CD14-positive monocyte (primary cell): ENCODE data around the gene ARHGAP45. TPM values are rescaled to one million over a fixed set of nuclear protein-coding genes. Genes with fewer than 3 reads are reported as not detected.

Source experiments
- DNase-seq, 3 donors: peaks; one replicate each; pipeline ENCODE4 v3.0.0-alpha.2; 2011 to 2022
- H2AFZ ChIP-seq: 2 replicates; pipeline ENCODE4 v1.6.0; 2012; ENCODE audit warnings: mild to moderate bottlenecking, low read depth, low read length, inconsistent platforms; ENCODE audit not compliant: insufficient read depth, poor library complexity, severe bottlenecking
- H3K27ac ChIP-seq, 2 donors: 1 replicate in 1 of 2; 2 replicates in 1 of 2; pipeline ENCODE4 v1.5.1; 2012 to 2013; ENCODE audit warnings: low read length in 2 of 2, control low read depth in 1 of 2, inconsistent platforms in 1 of 2, low read depth in 1 of 2, mild to moderate bottlenecking in 1 of 2
- H3K27me3 ChIP-seq, 2 donors: one replicate each; pipeline versions ENCODE4 v1.6.0 to v1.6.1; 2011 to 2013; ENCODE audit warnings: low read length in 2 of 2; ENCODE audit not compliant: control insufficient read depth in 2 of 2, insufficient read depth in 2 of 2
- H3K36me3 ChIP-seq, 2 donors: replicated peaks in 1 of 2; 1 replicate in 1 of 2; 2 replicates in 1 of 2; pipeline versions ENCODE4 v1.5.1 to v1.6.1; 2012 to 2013; ENCODE audit warnings: low read length in 2 of 2, control low read depth in 1 of 2, inconsistent platforms in 1 of 2, mild to moderate bottlenecking in 1 of 2; ENCODE audit not compliant: insufficient read depth in 2 of 2, control insufficient read depth in 1 of 2
- H3K4me1 ChIP-seq, 2 donors: 1 replicate in 1 of 2; 2 replicates in 1 of 2; pipeline versions ENCODE4 v1.5.1 to v1.6.1; 2012 to 2013; ENCODE audit warnings: low read length in 2 of 2, control low read depth in 1 of 2, inconsistent platforms in 1 of 2, mild to moderate bottlenecking in 1 of 2, moderate library complexity in 1 of 2; ENCODE audit not compliant: insufficient read depth in 2 of 2, control insufficient read depth in 1 of 2
- H3K4me2 ChIP-seq: replicated peaks from 2 replicates; pipeline ENCODE3; 2012; ENCODE audit warnings: low read length, moderate library complexity, mild to moderate bottlenecking; ENCODE audit not compliant: poor library complexity, severe bottlenecking; ENCODE audit errors: extremely low read depth
- H3K4me3 ChIP-seq, 3 experiments: fragments of 200-600 bp in 1 of 3; sonication (generic) in 1 of 3; replicated peaks in 1 of 3; 1 replicate in 2 of 3; 2 replicates in 1 of 3; pipeline ENCODE4 v1.5.1; 2011 to 2013; ENCODE audit warnings: low read length in 3 of 3, mild to moderate bottlenecking in 3 of 3, control low read depth in 2 of 3, low read depth in 2 of 3, inconsistent platforms in 1 of 3, moderate library complexity in 1 of 3
- H3K79me2 ChIP-seq: 2 replicates; pipeline ENCODE4 v1.6.0; 2012; ENCODE audit warnings: mild to moderate bottlenecking, control low read depth, inconsistent platforms, low read length, moderate library complexity; ENCODE audit not compliant: insufficient read depth
- H3K9ac ChIP-seq: 2 replicates; pipeline ENCODE4 v1.6.0; 2017; ENCODE audit warnings: low read length, mild to moderate bottlenecking; ENCODE audit not compliant: insufficient read depth, poor library complexity, severe bottlenecking
- H3K9me3 ChIP-seq, 2 donors: replicated peaks in 1 of 2; 1 replicate in 1 of 2; 2 replicates in 1 of 2; pipeline versions ENCODE4 v1.5.1 to v1.6.1; 2012 to 2013; ENCODE audit warnings: low read length in 2 of 2, control low read depth in 1 of 2; ENCODE audit not compliant: control insufficient read depth in 1 of 2, insufficient read depth in 1 of 2
- H4K20me1 ChIP-seq: 2 replicates; pipeline ENCODE4 v1.6.0; 2012; ENCODE audit warnings: mild to moderate bottlenecking, low read length, control low read depth, moderate library complexity; ENCODE audit not compliant: insufficient read depth
- H3K27ac Mint-ChIP-seq, 7 donors: one replicate each; pipeline ENCODE4 v1.8.0; 2020; ENCODE audit warnings: mild to moderate bottlenecking in 7 of 7, mixed read lengths in 7 of 7, moderate library complexity in 6 of 7, inconsistent platforms in 2 of 7
- H3K27me3 Mint-ChIP-seq, 3 donors: one replicate each; pipeline ENCODE4 v1.8.0; 2021 to 2022; ENCODE audit warnings: low read depth in 3 of 3, mild to moderate bottlenecking in 3 of 3, mixed read lengths in 3 of 3, moderate library complexity in 3 of 3, inconsistent platforms in 1 of 3
- H3K36me3 Mint-ChIP-seq, 2 donors: one replicate each; pipeline ENCODE4 v1.8.0; 2020; ENCODE audit warnings: mixed read lengths in 2 of 2, inconsistent platforms in 1 of 2, mild to moderate bottlenecking in 1 of 2
- H3K4me1 Mint-ChIP-seq: one replicate; pipeline ENCODE4 v1.8.0; 2020; ENCODE audit warnings: mild to moderate bottlenecking, mixed read lengths
- H3K4me3 Mint-ChIP-seq, 2 donors: one replicate each; pipeline ENCODE4 v1.8.0; 2020; ENCODE audit warnings: mild to moderate bottlenecking in 2 of 2, mixed read lengths in 2 of 2, moderate library complexity in 1 of 2
- H3K9me3 Mint-ChIP-seq, 7 donors: one replicate each; pipeline ENCODE4 v1.8.0; 2020 to 2022; ENCODE audit warnings: mixed read lengths in 7 of 7, mild to moderate bottlenecking in 6 of 7, moderate library complexity in 6 of 7, inconsistent platforms in 2 of 7
- CTCF ChIP-seq: fragments of 200-600 bp; IDR thresholded peaks from one replicate; pipeline ENCODE4 v1.8.0; 2022; ENCODE audit warnings: antibody characterized with exemption, mild to moderate bottlenecking
- WGBS: methylation state at CpG from one replicate; pipeline ENCODE4 v1.1.5; 2013; ENCODE audit warnings: missing lambda C conversion rate; ENCODE audit not compliant: insufficient coverage; 5-methylcytosine and 5-hydroxymethylcytosine counted together
- intact Hi-C, 2 donors: fragments of 100-400 bp; cut with micrococcal nuclease; formaldehyde crosslinking; loops; one replicate each; pipeline versions ENCODE4 v1.15.0 to v1.15.1; 2023
- polyA plus RNA-seq, 3 donors: library from polyadenylated mRNA; depleted of rRNA in 1 of 3; unstranded in 2 of 3; stranded (reverse) in 1 of 3; fragments of 300-500 nt in 2 of 3; fragments of >200 nt in 1 of 3; fragmentation: Illumina TruSeq in 2 of 3; gene quantifications; 1 replicate in 2 of 3; 2 replicates in 1 of 3; pipeline ENCODE4 v1.2.3, GENCODE V29; 2012 to 2021

Gene ARHGAP45
- polyA plus RNA-seq, 3 donors = 108 to 308 (median 137) TPM

- Mint-ChIP-seq H3K9me3 (no peaks in the 10 kb centered on the region), H3K4me1 (peaks cover 58% of the 10 kb centered on the region), H3K27me3 (no peaks in the 10 kb centered on the region), H3K27ac (peak overlapping the region; percentile 84 to 95 (median 89)), H3K36me3 (peaks cover 49 to 91% of the 10 kb centered on the region in 2 donors), H3K4me3 (peak overlapping the region; percentile 60 to 63)
- Histone ChIP-seq H3K4me3 (peak overlapping the region in 1 of 3 experiments; percentile 51), H3K9me3 (no peaks in the 10 kb centered on the region), H3K4me1 (peaks cover 69 to 82% of the 10 kb centered on the region in 2 donors), H3K36me3 (peaks cover 78 to 82% of the 10 kb centered on the region in 2 donors), H3K4me2 (peak overlapping the region; percentile 63), H3K79me2 (peaks cover 96% of the 10 kb centered on the region), H3K9ac (peak overlapping the region; percentile 33), H2AFZ (no peak overlapping the region), H3K27me3 (no peaks in the 10 kb centered on the region), H3K27ac (peak overlapping the region; percentile 63 to 83), H4K20me1 (peaks cover 98% of the 10 kb centered on the region)
- peak; percentile 76 to 87 (median 85) for DNase-seq
- WGBS = 5% methylated on average over 12 of the region's 16 CpGs
- TF ChIP-seq CTCF = no peak
- intact Hi-C loops = loop anchor here (1.0 to 5.0 kb wide), 2 partner anchors 8 to 35 kb away; partner anchors contain the start of gene ABCA7 (in 1 of the 2)
Measured at GRCh38 chr19:1076951-1077350, 10.0 kb downstream of the ARHGAP45 start.

GRCh38 chr19:1079566-1080111 is 12.7 kb downstream of the ARHGAP45 start:
- H3K9me3 ChIP-seq = no peaks in the 10 kb centered on the region
- DNase-seq = no peak
- intact Hi-C loops = loop anchor here in 1 of 2 donors (5.0 kb wide), 1 partner anchor 37 kb away; the partner anchor contains the start of gene ABCA7
- H4K20me1 ChIP-seq = peaks cover 98% of the 10 kb centered on the region
- WGBS = 95% methylated on average over 42 of the region's 45 CpGs
- H3K79me2 ChIP-seq = peaks cover 95% of the 10 kb centered on the region
- H3K36me3 Mint-ChIP-seq = peaks cover 49 to 91% of the 10 kb centered on the region in 2 donors
- peaks cover 44% of the 10 kb centered on the region for H3K4me1 Mint-ChIP-seq
- H3K9ac ChIP-seq = no peak overlapping the region
- H3K36me3 ChIP-seq = peaks cover 80 to 82% of the 10 kb centered on the region in 2 donors
- H3K27me3 ChIP-seq = no peaks in the 10 kb centered on the region
- H3K9me3 Mint-ChIP-seq = no peaks in the 10 kb centered on the region
- TF ChIP-seq CTCF = no peak
- H3K27ac ChIP-seq = peak overlapping the region in 1 of 2 donors; percentile 16
- no peak overlapping the region for H3K4me2 ChIP-seq
- H2AFZ ChIP-seq = no peak overlapping the region
- H3K27me3 Mint-ChIP-seq = no peaks in the 10 kb centered on the region
- no peak overlapping the region for H3K4me3 ChIP-seq
- H3K4me1 ChIP-seq = peaks cover 54 to 80% of the 10 kb centered on the region in 2 donors
- no peak overlapping the region for H3K4me3 Mint-ChIP-seq
- H3K27ac Mint-ChIP-seq = peak overlapping the region in 1 of 7 donors; percentile 57
